SH-SY5Y (cell line): ENCODE results near the gene EPG5.

Experiments
- GATA2 ChIP-seq: IDR thresholded peaks from 2 replicates; pipeline ENCODE4 v1.6.1; 2011; ENCODE audit warnings: mild to moderate bottlenecking, low read depth, low read length
- GATA3 ChIP-seq: IDR thresholded peaks from 2 replicates; pipeline ENCODE4 v1.6.1; 2011; ENCODE audit warnings: low read depth, mild to moderate bottlenecking, low read length, moderate library complexity

GRCh38 chr18:45957100-45957499 lies 10.0 kb downstream of the EPG5 start:
- TF ChIP-seq GATA2 (no peak), GATA3 (no peak)
